SK-N-SH treated with all-trans-retinoic acid at 6 μM for 48 hours (cell line): ENCODE data around the gene CCDC63.

Source experiments
- ARNTL ChIP-seq: fragments of 450-650 bp; formaldehyde crosslinking; IDR thresholded peaks from 2 replicates; pipeline ENCODE4 v1.5.0; 2020; ENCODE audit warnings: low read depth, mild to moderate bottlenecking, moderate library complexity, borderline replicate concordance
- CSRNP3 ChIP-seq: fragments of 250-450 bp; sonication (Bioruptor Pico); IDR thresholded peaks from 2 replicates; pipeline ENCODE4 v1.5.1; 2021; ENCODE audit warnings: mild to moderate bottlenecking, moderate library complexity
- POU6F1 ChIP-seq: fragments of 250-450 bp; sonication (Bioruptor Pico); IDR thresholded peaks from 2 replicates; pipeline ENCODE4 v1.8.0; 2021; ENCODE audit warnings: low read depth, mild to moderate bottlenecking, moderate library complexity, borderline replicate concordance
- PPARA ChIP-seq: fragments of 250-450 bp; sonication (Bioruptor Pico); IDR thresholded peaks from 2 replicates; pipeline ENCODE4 v1.5.0; 2020; ENCODE audit warnings: mild to moderate bottlenecking, borderline replicate concordance
- TSHZ2 ChIP-seq: fragments of 250-450 bp; sonication (Bioruptor Pico); IDR thresholded peaks from 2 replicates; pipeline ENCODE4 v1.5.0; 2020; ENCODE audit warnings: mild to moderate bottlenecking, moderate library complexity
- ZFP30 ChIP-seq: fragments of 450-650 bp; formaldehyde crosslinking; IDR thresholded peaks from 2 replicates; pipeline ENCODE4 v1.5.0; 2022; ENCODE audit warnings: mild to moderate bottlenecking, moderate library complexity

- TF ChIP-seq PPARA (CRISPR knock-in tag), result no peak
- TF ChIP-seq CSRNP3 (CRISPR knock-in tag), result no peak
- no peak for TF ChIP-seq ARNTL (CRISPR knock-in tag)
- no peak for TF ChIP-seq POU6F1 (CRISPR knock-in tag)
- no peak for TF ChIP-seq ZFP30 (CRISPR knock-in tag)
- no peak for TF ChIP-seq TSHZ2 (CRISPR knock-in tag)
Observed at GRCh38 chr12:110885152-110885840, 38.5 kb downstream of the CCDC63 start.
